OCI-LY7 (cell line): ENCODE results near the gene TSTD2. TPM values are rescaled to one million over a fixed set of nuclear protein-coding genes. Genes with fewer than 3 reads are reported as not detected.

Source experiments
- BruUV-seq: library from RNA; stranded (reverse); fragments of 400-500 nt; replicated peaks from 2 replicates; lab custom pipeline; 2021; lab: Mats Ljungman, UMichigan
- CTCF ChIA-PET: fragments of 300-600 bp; sonication (Branson Sonifier 250); formaldehyde crosslinking; loops from one replicate; lab custom pipeline; 2022; ENCODE audit warnings: antibody characterized with exemption; ENCODE audit not compliant: unreplicated experiment; lab: Charles Lee
- POLR2A ChIA-PET: fragments of 300-600 bp; sonication (Branson Sonifier 250); formaldehyde crosslinking; loops from one replicate; lab custom pipeline; 2022; ENCODE audit warnings: antibody characterized with exemption; lab: Charles Lee
- DNase-seq: peaks from one replicate; pipeline ENCODE4 v3.0.0-alpha.2; 2015; ENCODE audit warnings: low spot score
- H2AFZ ChIP-seq: fragments of 200-600 bp; sonication (generic), shearing (Covaris generic); 2 replicates; pipeline ENCODE4 v1.6.1; 2014; ENCODE audit warnings: mild to moderate bottlenecking, antibody characterized with exemption, low read length, moderate library complexity
- H3K27ac ChIP-seq: fragments of 200-600 bp; sonication (generic); 2 replicates; pipeline ENCODE4 v1.5.1; 2014; ENCODE audit warnings: mixed run types, low read depth, mild to moderate bottlenecking, moderate library complexity, low read length, inconsistent platforms; ENCODE audit not compliant: poor library complexity, severe bottlenecking
- H3K36me3 ChIP-seq: fragments of 200-600 bp; sonication (generic); 2 replicates; pipeline ENCODE4 v1.6.1; 2014; ENCODE audit warnings: mild to moderate bottlenecking, antibody characterized with exemption, low read length, moderate library complexity, mixed read lengths; ENCODE audit not compliant: insufficient read depth
- H3K4me1 ChIP-seq: fragments of 200-600 bp; sonication (generic); 2 replicates; pipeline ENCODE4 v1.5.1; 2014; ENCODE audit warnings: mild to moderate bottlenecking, low read length; ENCODE audit not compliant: insufficient read depth, poor library complexity, severe bottlenecking
- H3K4me2 ChIP-seq: fragments of 200-600 bp; sonication (generic); 2 replicates; pipeline ENCODE4 v1.6.1; 2014; ENCODE audit warnings: mild to moderate bottlenecking, low read length
- H3K4me3 ChIP-seq: fragments of 200-600 bp; sonication (generic); 2 replicates; pipeline ENCODE4 v1.5.1; 2014; ENCODE audit warnings: mild to moderate bottlenecking, low read depth, low read length; ENCODE audit not compliant: poor library complexity, severe bottlenecking
- H3K79me2 ChIP-seq: fragments of 200-600 bp; sonication (generic); 2 replicates; pipeline ENCODE4 v1.6.1; 2016; ENCODE audit warnings: low read depth, mild to moderate bottlenecking, low read length, moderate library complexity, mixed read lengths; ENCODE audit not compliant: insufficient read depth
- H3K9me2 ChIP-seq: fragments of 200-600 bp; sonication (generic); 2 replicates; pipeline ENCODE4 v1.6.1; 2016; ENCODE audit warnings: mild to moderate bottlenecking, low read length, mixed read lengths; ENCODE audit not compliant: insufficient read depth
- H3K9me3 ChIP-seq: fragments of 200-600 bp; sonication (generic); 2 replicates; pipeline ENCODE4 v1.6.1; 2014; ENCODE audit warnings: mild to moderate bottlenecking, mixed run types, low read length, mixed read lengths
- H4K20me1 ChIP-seq: fragments of 200-600 bp; sonication (generic); 2 replicates; pipeline ENCODE4 v1.6.1; 2014; ENCODE audit warnings: mild to moderate bottlenecking, antibody characterized with exemption, low read length, moderate library complexity, mixed read lengths; ENCODE audit not compliant: insufficient read depth
- CTCF ChIP-seq: fragments of 200-600 bp; sonication (generic); conservative IDR thresholded peaks from 2 replicates; pipeline ENCODE4 v1.5.1; 2014; ENCODE audit warnings: mild to moderate bottlenecking, antibody characterized with exemption, low read length, moderate library complexity, mixed read lengths
- EZH2phosphoT487 ChIP-seq: fragments of 200-600 bp; sonication (generic); IDR thresholded peaks from 2 replicates; pipeline ENCODE4 v1.6.1; 2018; ENCODE audit warnings: low read depth, borderline replicate concordance, mild to moderate bottlenecking, mixed run types, antibody characterized with exemption, low read length, moderate library complexity, mixed read lengths
- intact Hi-C: fragments of 100-400 bp; cut with micrococcal nuclease; formaldehyde crosslinking; loops from one replicate; pipeline ENCODE4 v1.10.0; 2022; ENCODE audit not compliant: unreplicated experiment
- total RNA-seq, 2 experiments: library from RNA; depleted of rRNA in 1 of 2; stranded (reverse); fragments of >200 nt in 1 of 2; shearing (Covaris generic) in 1 of 2; gene quantifications; 2 replicates each; pipeline ENCODE4 v1.2.3, GENCODE V29; 2014 to 2022

Gene TSTD2
- total RNA-seq, 2 experiments from 2014 or later: 17.1 to 22.0 TPM

DNA sequence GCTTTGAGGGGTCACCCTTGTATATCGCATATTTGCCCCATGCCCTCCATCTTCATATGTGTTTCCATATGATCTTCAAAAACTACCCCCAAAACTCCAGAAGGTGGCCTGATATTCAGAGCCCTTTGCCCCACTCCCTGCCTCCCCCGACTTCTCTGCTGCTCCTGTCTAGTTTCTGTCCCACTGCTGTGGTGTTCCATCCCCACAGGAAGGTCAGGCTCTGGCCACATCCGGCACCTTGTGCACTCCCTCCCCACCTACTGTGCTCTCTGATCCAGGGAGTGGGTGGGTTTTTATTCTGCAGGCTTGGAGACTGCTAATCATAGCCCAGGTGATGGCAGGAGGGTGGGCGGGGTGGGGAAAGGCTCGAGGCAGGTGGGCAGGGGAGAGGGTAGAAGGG, 79.3 kb downstream of the TSTD2 start:
- no peak for TF ChIP-seq EZH2phosphoT487
- no peak for TF ChIP-seq CTCF
- H3K9me3 ChIP-seq: no peaks in the 10 kb centered on the region
- ChIA-PET CTCF (no interaction called here), POLR2A (no interaction called here)
- no peaks in the 10 kb centered on the region for H3K36me3 ChIP-seq
- BruUV-seq: no TSS peak
- no peak overlapping the region for H3K4me3 ChIP-seq
- no peak overlapping the region for H3K4me2 ChIP-seq
- H4K20me1 ChIP-seq: no peaks in the 10 kb centered on the region
- H3K9me2 ChIP-seq: no peaks in the 10 kb centered on the region
- no peak overlapping the region for H3K27ac ChIP-seq
- intact Hi-C loops: no loop called here
- H2AFZ ChIP-seq: no peak overlapping the region
- DNase-seq: no peak
- H3K4me1 ChIP-seq: no peaks in the 10 kb centered on the region
- no peaks in the 10 kb centered on the region for H3K79me2 ChIP-seq

DNA sequence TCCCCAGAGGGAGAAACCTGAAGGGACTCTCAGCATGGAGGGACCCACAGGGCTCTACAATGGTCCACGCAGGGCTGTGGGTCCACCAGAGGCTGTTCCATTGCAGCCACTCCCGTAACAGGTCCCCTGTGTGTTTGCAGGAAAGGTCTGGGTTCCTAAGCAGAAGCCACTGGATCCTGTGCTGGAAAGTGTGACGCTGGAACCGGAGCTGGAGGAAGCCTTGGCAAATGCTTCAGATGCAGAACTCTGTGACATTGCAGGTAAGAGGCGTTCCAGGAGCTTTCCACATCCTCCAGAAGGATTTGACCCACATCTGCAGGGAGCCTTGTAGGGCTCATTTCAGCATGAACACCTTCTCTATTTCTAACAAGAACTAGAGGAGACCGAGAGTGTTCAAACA, 80.0 kb downstream of the TSTD2 start:
- H2AFZ ChIP-seq: no peak overlapping the region
- H3K9me3 ChIP-seq: no peaks in the 10 kb centered on the region
- POLR2A ChIA-PET: no interaction called here
- CTCF ChIA-PET: no interaction called here
- TF ChIP-seq CTCF (no peak), EZH2phosphoT487 (no peak)
- H3K4me3 ChIP-seq: no peak overlapping the region
- no peak overlapping the region for H3K4me2 ChIP-seq
- DNase-seq: no peak
- no peak overlapping the region for H3K27ac ChIP-seq
- no peaks in the 10 kb centered on the region for H3K79me2 ChIP-seq
- intact Hi-C loops: no loop called here
- H3K4me1 ChIP-seq: no peaks in the 10 kb centered on the region
- no peaks in the 10 kb centered on the region for H3K9me2 ChIP-seq
- no peaks in the 10 kb centered on the region for H3K36me3 ChIP-seq
- BruUV-seq: no TSS peak
- H4K20me1 ChIP-seq: no peaks in the 10 kb centered on the region

GRCh38 chr9:97551308-97551707, 81.9 kb downstream of the TSTD2 start:
- BruUV-seq: no TSS peak

More at GRCh38 chr9:97551308-97551707, 81.9 kb downstream of the TSTD2 start:
- Histone ChIP-seq H3K9me2 (no peaks in the 10 kb centered on the region), H3K79me2 (no peaks in the 10 kb centered on the region), H3K27ac (no peak overlapping the region), H3K4me1 (no peaks in the 10 kb centered on the region), H3K4me3 (no peak overlapping the region), H3K4me2 (no peak overlapping the region), H2AFZ (no peak overlapping the region), H3K9me3 (no peaks in the 10 kb centered on the region), H3K36me3 (no peaks in the 10 kb centered on the region), H4K20me1 (no peaks in the 10 kb centered on the region)
- no peak for TF ChIP-seq EZH2phosphoT487
- no peak for TF ChIP-seq CTCF
- intact Hi-C loops: no loop called here
- DNase-seq: no peak
- POLR2A ChIA-PET: no interaction called here
- CTCF ChIA-PET: no interaction called here
